ENCODE measurements around the gene FOXP4. TPM values are rescaled to one million over a fixed set of nuclear protein-coding genes. Genes with fewer than 3 reads are reported as not detected.

FOXP4 gene
- total RNA-seq, 2 donors from 2014 or later: 8.6 to 10.5 TPM

DNA sequence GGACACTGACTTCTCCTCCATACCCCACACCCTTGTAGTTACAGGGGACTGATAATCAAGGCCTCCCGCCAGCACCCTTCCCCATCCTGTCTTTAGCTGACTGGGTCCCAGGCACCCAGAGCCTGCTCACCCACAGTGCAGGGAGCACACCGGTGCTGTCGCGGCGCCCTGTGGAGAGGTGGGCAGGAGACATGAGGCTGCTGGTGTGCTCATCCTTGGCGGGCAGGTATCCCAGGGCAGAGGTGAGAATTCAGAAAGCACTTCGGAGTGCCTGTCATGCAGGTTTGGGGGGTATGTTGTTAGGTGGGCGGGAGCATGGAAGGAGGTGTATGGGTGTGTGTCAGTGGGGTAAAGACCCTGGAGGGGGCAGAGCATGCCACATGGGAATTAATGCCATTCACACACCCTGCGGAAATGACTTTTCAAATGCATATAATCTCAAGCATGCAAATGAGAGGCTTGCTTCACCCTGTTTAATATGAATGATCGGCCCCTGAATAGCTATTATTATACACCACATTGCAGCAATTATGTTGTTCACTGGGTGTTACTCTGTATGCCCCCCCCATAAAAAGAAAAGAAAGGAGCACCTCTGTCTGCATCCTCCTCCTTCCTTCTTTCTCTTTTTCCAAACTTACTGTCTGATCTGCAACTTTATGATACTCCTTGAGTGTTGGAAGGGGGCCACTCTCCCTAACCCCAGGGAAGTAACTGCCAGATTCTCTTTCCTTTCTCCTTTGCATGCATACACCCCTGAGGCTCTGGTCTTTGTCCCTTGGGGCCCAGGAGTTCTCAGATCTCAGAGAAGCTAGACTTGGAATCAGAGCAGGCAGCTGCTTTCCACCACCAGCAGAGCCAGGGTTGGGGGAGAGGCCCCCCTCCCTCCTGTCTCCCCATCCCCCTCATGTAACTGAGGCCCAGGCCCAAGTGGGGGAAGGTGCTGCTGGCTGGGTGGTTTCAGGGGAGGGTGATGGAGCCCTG lies 16.0 kb downstream of the FOXP4 start:
- peak overlapping the region; percentile 72 to 94 (median 84) for H3K27ac ChIP-seq
- DNase-seq (no peak), ATAC-seq (no peak)
- H3K27me3 ChIP-seq: no peaks in the 10 kb centered on the region
- TF ChIP-seq, protein P1, sequence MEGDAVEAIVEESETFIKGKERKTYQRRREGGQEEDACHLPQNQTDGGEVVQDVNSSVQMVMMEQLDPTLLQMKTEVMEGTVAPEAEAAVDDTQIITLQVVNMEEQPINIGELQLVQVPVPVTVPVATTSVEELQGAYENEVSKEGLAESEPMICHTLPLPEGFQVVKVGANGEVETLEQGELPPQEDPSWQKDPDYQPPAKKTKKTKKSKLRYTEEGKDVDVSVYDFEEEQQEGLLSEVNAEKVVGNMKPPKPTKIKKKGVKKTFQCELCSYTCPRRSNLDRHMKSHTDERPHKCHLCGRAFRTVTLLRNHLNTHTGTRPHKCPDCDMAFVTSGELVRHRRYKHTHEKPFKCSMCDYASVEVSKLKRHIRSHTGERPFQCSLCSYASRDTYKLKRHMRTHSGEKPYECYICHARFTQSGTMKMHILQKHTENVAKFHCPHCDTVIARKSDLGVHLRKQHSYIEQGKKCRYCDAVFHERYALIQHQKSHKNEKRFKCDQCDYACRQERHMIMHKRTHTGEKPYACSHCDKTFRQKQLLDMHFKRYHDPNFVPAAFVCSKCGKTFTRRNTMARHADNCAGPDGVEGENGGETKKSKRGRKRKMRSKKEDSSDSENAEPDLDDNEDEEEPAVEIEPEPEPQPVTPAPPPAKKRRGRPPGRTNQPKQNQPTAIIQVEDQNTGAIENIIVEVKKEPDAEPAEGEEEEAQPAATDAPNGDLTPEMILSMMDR (IDR thresholded peaks at IDR 0.05): no peak
- peaks cover 83% of the 10 kb centered on the region for H3K4me1 ChIP-seq
- intact Hi-C loops (cut with DNase I): no loop called here
- H3K9me3 ChIP-seq: no peaks in the 10 kb centered on the region
- peaks cover 0 to 7% of the 10 kb centered on the region in 2 donors for H3K36me3 ChIP-seq (replicated peaks in 1 of 2; ENCODE audit: insufficient read depth in 1 of 2, low read depth in 2 of 2)
- no peak overlapping the region for H3K4me3 ChIP-seq
- WGBS, 2 donors: 76 to 79% methylated on average over 10 of the region's 10 CpGs

DNA sequence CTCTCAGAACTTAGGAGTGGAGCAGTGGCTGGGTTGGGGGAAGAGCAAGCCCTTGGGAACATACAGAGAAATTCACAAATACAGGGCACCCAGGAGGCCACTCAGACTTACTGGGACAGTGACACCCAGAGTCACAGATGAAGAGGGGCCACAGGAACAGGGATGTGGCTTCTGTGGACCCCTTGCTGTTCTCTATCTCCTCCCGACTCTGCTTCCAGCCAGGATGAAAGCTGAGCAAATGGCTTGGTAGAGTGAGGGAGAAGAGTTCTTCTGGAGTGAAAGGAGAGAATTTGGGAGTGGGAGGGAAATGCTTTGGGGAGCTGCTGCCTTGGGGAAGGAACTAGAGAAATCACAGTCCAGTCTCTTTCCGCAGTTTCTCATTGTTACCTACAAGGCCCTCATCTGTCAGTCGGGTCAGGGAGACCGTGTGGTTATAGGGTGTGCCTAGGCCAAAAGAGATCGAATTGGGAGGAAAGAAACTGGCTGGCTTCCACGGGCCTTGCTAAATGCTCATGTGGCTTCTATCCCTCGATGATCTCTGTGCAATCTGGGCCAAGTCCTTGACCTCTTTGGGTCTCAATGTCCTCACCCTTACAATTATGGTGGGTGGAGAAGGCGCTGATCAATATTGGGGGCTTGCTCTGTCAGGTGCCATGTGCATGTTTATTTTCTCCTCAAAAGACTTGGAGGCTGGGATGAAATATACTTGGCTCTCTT lies 17.0 kb downstream of the FOXP4 start:
- Histone ChIP-seq H3K36me3 (replicated peaks in 1 of 2; ENCODE audit: insufficient read depth in 1 of 2, low read depth in 2 of 2) (peaks cover 0 to 7% of the 10 kb centered on the region in 2 donors), H3K4me1 (peaks cover 83% of the 10 kb centered on the region), H3K4me3 (no peak overlapping the region), H3K27ac (peak overlapping the region in 3 of 4 donors; percentile 8 to 31 (median 19)), H3K27me3 (no peaks in the 10 kb centered on the region), H3K9me3 (no peaks in the 10 kb centered on the region)
- DNase-seq (peak in 1 of 4 donors; percentile 31), ATAC-seq (no peak)
- intact Hi-C loops (cut with DNase I): no loop called here
- WGBS, 2 donors: 42 to 51% methylated on average over 8 of the region's 8 CpGs
- TF ChIP-seq, protein P1 (IDR thresholded peaks at IDR 0.05): no peak
- no peak for TF ChIP-seq POLR2A (IDR thresholded peaks at IDR 0.05)

DNA sequence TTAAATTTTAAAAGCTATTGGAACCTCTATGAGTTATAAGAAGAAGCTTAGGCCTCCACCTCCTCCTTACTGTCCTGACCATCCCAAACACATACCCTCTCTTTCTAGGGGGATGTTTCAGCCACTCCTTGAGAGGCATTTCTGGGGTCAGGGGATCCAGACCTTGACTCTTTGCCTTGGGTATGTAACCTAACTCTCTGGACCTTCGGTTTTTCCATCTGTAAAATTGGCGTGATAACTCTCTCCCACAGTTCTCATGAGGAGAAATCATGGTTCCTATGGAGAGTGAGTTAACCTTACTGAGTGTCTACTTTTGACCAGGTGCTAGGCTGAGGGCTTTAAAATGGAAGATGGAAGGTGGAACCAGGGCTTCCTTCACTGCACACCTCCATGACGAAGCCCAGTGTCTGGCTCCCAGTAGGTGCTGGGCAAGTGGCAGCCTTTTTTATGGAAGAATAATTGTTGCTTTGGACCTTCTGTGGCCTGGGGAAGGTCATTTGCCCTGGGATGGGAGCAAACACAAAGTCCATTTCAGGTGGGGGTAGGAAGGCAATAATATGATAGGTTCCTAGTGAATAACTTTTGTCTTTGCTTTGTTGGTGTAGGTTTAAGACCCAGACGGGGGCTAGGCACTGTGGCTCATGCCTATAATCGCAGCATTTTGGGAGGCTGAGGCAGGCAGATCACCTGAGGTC lies 18.4 kb downstream of the FOXP4 start:
- DNase-seq: no peak
- Histone ChIP-seq H3K4me1 (peaks cover 83% of the 10 kb centered on the region), H3K9me3 (no peaks in the 10 kb centered on the region), H3K36me3 (replicated peaks in 1 of 2; ENCODE audit: insufficient read depth in 1 of 2, low read depth in 2 of 2) (peaks cover 0 to 7% of the 10 kb centered on the region in 2 donors), H3K27ac (no peak overlapping the region), H3K27me3 (no peaks in the 10 kb centered on the region), H3K4me3 (no peak overlapping the region)
- intact Hi-C loops (cut with DNase I): no loop called here
- ATAC-seq: no peak
- TF ChIP-seq POLR2A (IDR thresholded peaks at IDR 0.05): no peak
- TF ChIP-seq, protein P1 (IDR thresholded peaks at IDR 0.05): no peak
- WGBS, 2 donors: 83 to 91% methylated on average over 5 of the region's 5 CpGs

DNA sequence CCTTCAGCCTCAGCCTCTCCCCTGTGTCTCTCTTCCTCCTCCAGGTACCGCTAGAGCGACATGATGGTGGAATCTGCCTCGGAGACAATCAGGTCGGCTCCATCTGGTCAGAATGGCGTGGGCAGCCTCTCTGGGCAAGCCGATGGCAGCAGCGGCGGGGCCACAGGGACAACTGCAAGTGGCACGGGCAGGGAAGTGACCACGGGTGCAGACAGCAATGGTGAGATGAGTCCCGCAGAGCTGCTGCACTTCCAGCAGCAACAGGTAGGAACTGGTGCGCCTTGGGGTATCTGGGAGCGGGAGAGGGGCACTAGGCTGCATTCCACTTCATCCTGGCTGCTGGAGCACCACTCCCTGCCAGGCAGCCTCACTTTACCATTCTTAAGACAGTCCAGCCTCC lies 19.5 kb downstream of the FOXP4 start:
- Histone ChIP-seq H3K4me1 (peaks cover 74% of the 10 kb centered on the region), H3K27me3 (no peaks in the 10 kb centered on the region), H3K9me3 (no peaks in the 10 kb centered on the region), H3K36me3 (replicated peaks in 1 of 2; ENCODE audit: insufficient read depth in 1 of 2, low read depth in 2 of 2) (peaks cover 0 to 7% of the 10 kb centered on the region in 2 donors), H3K27ac (no peak overlapping the region), H3K4me3 (no peak overlapping the region)
- ATAC-seq (no peak), DNase-seq (no peak)
- WGBS, 2 donors: 91 to 94% methylated on average over 4 to 13 of the region's 13 CpGs
- TF ChIP-seq, protein P1 (IDR thresholded peaks at IDR 0.05): no peak
- TF ChIP-seq POLR2A (IDR thresholded peaks at IDR 0.05): no peak
- intact Hi-C loops (cut with DNase I): no loop called here

Measured in body of pancreas (tissue), 4 donors.